Parathyroid adenoma (tissue), 2 donors: ENCODE results near the gene OCA2.

Source experiments
- H2AFZ ChIP-seq: fragments of 300-600 bp; sonication (generic); one replicate; pipeline ENCODE4 v1.7.0; 2017; ENCODE audit warnings: antibody characterized with exemption, mild to moderate bottlenecking
- H3K27ac ChIP-seq: fragments of 300-600 bp; sonication (generic); one replicate; pipeline ENCODE4 v1.7.0; 2017
- H3K27me3 ChIP-seq: fragments of 300-600 bp; sonication (generic); one replicate; pipeline ENCODE4 v1.7.0; 2017; ENCODE audit warnings: low read length; ENCODE audit not compliant: control insufficient read depth, insufficient read depth
- H3K36me3 ChIP-seq: fragments of 300-600 bp; sonication (generic); one replicate; pipeline ENCODE4 v1.7.0; 2017; ENCODE audit warnings: low read length; ENCODE audit not compliant: control insufficient read depth, insufficient read depth
- H3K4me1 ChIP-seq: fragments of 300-600 bp; sonication (generic); one replicate; pipeline ENCODE4 v1.7.0; 2017; ENCODE audit warnings: control low read depth
- H3K4me2 ChIP-seq: fragments of 300-600 bp; sonication (generic); one replicate; pipeline ENCODE4 v1.7.0; 2017; ENCODE audit warnings: low read length
- H3K4me3 ChIP-seq: fragments of 300-600 bp; sonication (generic); one replicate; pipeline ENCODE4 v1.7.0; 2017; ENCODE audit warnings: low read depth, low read length
- H3K79me2 ChIP-seq: fragments of 300-600 bp; sonication (generic); one replicate; pipeline ENCODE4 v1.7.0; 2017; ENCODE audit warnings: control low read depth
- H3K9ac ChIP-seq: fragments of 300-600 bp; sonication (generic); one replicate; pipeline ENCODE4 v1.7.0; 2017; ENCODE audit warnings: mild to moderate bottlenecking
- H3K9me3 ChIP-seq: fragments of 300-600 bp; sonication (generic); one replicate; pipeline ENCODE4 v1.7.0; 2017; ENCODE audit warnings: low read length; ENCODE audit not compliant: control insufficient read depth
- CTCF ChIP-seq: fragments of 300-600 bp; sonication (generic); IDR thresholded peaks from one replicate; pipeline ENCODE4 v1.7.0; 2017; ENCODE audit warnings: antibody characterized with exemption, mild to moderate bottlenecking
- donor health status: primary hyperparathyroidism.

OCA2 gene

GRCh38 chr15:27826902-27827714, 272.0 kb downstream of the OCA2 start:
- no peak overlapping the region for H3K27ac ChIP-seq

GRCh38 chr15:27826411-27826810, 272.7 kb downstream of the OCA2 start:
- no peaks in the 10 kb centered on the region for H3K9me3 ChIP-seq
- no peaks in the 10 kb centered on the region for H3K4me1 ChIP-seq
- H3K27ac ChIP-seq, result no peak overlapping the region
- H3K79me2 ChIP-seq, result no peaks in the 10 kb centered on the region
- H3K27me3 ChIP-seq, result no peaks in the 10 kb centered on the region
- H3K36me3 ChIP-seq, result no peaks in the 10 kb centered on the region
- no peak for TF ChIP-seq CTCF
- no peak overlapping the region for H2AFZ ChIP-seq
- no peak overlapping the region for H3K9ac ChIP-seq
- H3K4me2 ChIP-seq, result no peak overlapping the region
- H3K4me3 ChIP-seq, result no peak overlapping the region

More at GRCh38 chr15:27826902-27827714, 272.0 kb downstream of the OCA2 start:
- Histone ChIP-seq H3K4me1 (no peaks in the 10 kb centered on the region), H3K36me3 (no peaks in the 10 kb centered on the region), H3K27me3 (no peaks in the 10 kb centered on the region), H3K9ac (no peak overlapping the region), H3K4me2 (no peak overlapping the region), H3K4me3 (no peak overlapping the region), H3K79me2 (no peaks in the 10 kb centered on the region), H2AFZ (no peak overlapping the region), H3K9me3 (no peaks in the 10 kb centered on the region)
- TF ChIP-seq CTCF, result no peak

- Histone ChIP-seq H3K27me3 (no peaks in the 10 kb centered on the region), H3K9ac (no peak overlapping the region), H2AFZ (no peak overlapping the region), H3K4me3 (no peak overlapping the region), H3K4me1 (no peaks in the 10 kb centered on the region), H3K9me3 (no peaks in the 10 kb centered on the region), H3K4me2 (no peak overlapping the region), H3K27ac (no peak overlapping the region), H3K36me3 (no peaks in the 10 kb centered on the region), H3K79me2 (no peaks in the 10 kb centered on the region)
- TF ChIP-seq CTCF, result no peak
These were observed 274.2 kb downstream of the OCA2 start for GRCh38 chr15:27824841-27825422.

- H3K27ac ChIP-seq, result no peak overlapping the region
- no peak for TF ChIP-seq CTCF
- no peaks in the 10 kb centered on the region for H3K9me3 ChIP-seq
- no peak overlapping the region for H3K9ac ChIP-seq
- no peak overlapping the region for H3K4me2 ChIP-seq
- no peaks in the 10 kb centered on the region for H3K27me3 ChIP-seq
- H3K4me3 ChIP-seq, result no peak overlapping the region
- no peaks in the 10 kb centered on the region for H3K36me3 ChIP-seq
- H2AFZ ChIP-seq, result no peak overlapping the region
- no peaks in the 10 kb centered on the region for H3K79me2 ChIP-seq
- H3K4me1 ChIP-seq, result no peaks in the 10 kb centered on the region
These were observed 277.8 kb downstream of the OCA2 start for GRCh38 chr15:27821273-27821672.

- no peak overlapping the region for H3K9ac ChIP-seq
- H3K9me3 ChIP-seq, result no peaks in the 10 kb centered on the region
- H3K4me1 ChIP-seq, result no peaks in the 10 kb centered on the region
- TF ChIP-seq CTCF, result no peak
- no peak overlapping the region for H2AFZ ChIP-seq
- no peak overlapping the region for H3K4me2 ChIP-seq
- no peak overlapping the region for H3K4me3 ChIP-seq
- no peaks in the 10 kb centered on the region for H3K27me3 ChIP-seq
- H3K27ac ChIP-seq, result no peak overlapping the region
- H3K79me2 ChIP-seq, result no peaks in the 10 kb centered on the region
- H3K36me3 ChIP-seq, result no peaks in the 10 kb centered on the region
These were observed 278.4 kb downstream of the OCA2 start for GRCh38 chr15:27820722-27821121.
